H9 (cell line): Measurements from ENCODE around the gene TGFB1I1. TPM values are rescaled to one million over a fixed set of nuclear protein-coding genes. Genes with fewer than 3 reads are reported as not detected.

ENCODE experiments used
- DNase-seq: peaks from one replicate; pipeline ENCODE4 v3.0.0-alpha.2; 2017
- H2AFZ ChIP-seq: one replicate; pipeline ENCODE4 v1.6.1; 2013; ENCODE audit warnings: mild to moderate bottlenecking, low read length, control low read depth, moderate library complexity
- H2AK5ac ChIP-seq: 2 replicates; pipeline ENCODE4 v1.6.1; 2013; ENCODE audit warnings: low read length, control low read depth, mixed read lengths; ENCODE audit not compliant: insufficient read length
- H2BK120ac ChIP-seq: one replicate; pipeline ENCODE4 v1.6.1; 2013; ENCODE audit warnings: low read depth, mild to moderate bottlenecking, low read length, control low read depth, inconsistent platforms; ENCODE audit not compliant: poor library complexity, severe bottlenecking
- H2BK12ac ChIP-seq: 2 replicates; pipeline ENCODE4 v1.6.1; 2013; ENCODE audit warnings: low read length, control low read depth, mixed read lengths, low read depth; ENCODE audit not compliant: insufficient read length
- H2BK15ac ChIP-seq: 2 replicates; pipeline ENCODE4 v1.6.1; 2013; ENCODE audit warnings: low read depth, low read length, control low read depth
- H2BK20ac ChIP-seq: one replicate; pipeline ENCODE4 v1.6.1; 2013; ENCODE audit warnings: low read depth, mild to moderate bottlenecking, low read length, control low read depth, inconsistent platforms; ENCODE audit not compliant: poor library complexity, severe bottlenecking
- H2BK5ac ChIP-seq: 2 replicates; pipeline ENCODE4 v1.6.1; 2013; ENCODE audit warnings: low read length, control low read depth, mixed read lengths; ENCODE audit not compliant: insufficient read length
- H3K14ac ChIP-seq: 2 replicates; pipeline ENCODE4 v1.6.1; 2013; ENCODE audit warnings: low read length, control low read depth; ENCODE audit not compliant: insufficient read depth
- H3K18ac ChIP-seq: 2 replicates; pipeline ENCODE4 v1.6.1; 2013; ENCODE audit warnings: low read depth, mild to moderate bottlenecking, mixed read lengths, low read length, control low read depth; ENCODE audit not compliant: insufficient read length
- H3K23ac ChIP-seq: 2 replicates; pipeline ENCODE4 v1.6.1; 2013; ENCODE audit warnings: low read length, control low read depth, mixed read lengths, low read depth; ENCODE audit not compliant: insufficient read length
- H3K23me2 ChIP-seq: 2 replicates; pipeline ENCODE4 v1.6.1; 2013; ENCODE audit warnings: low read depth, mild to moderate bottlenecking, mixed read lengths, low read length, control low read depth; ENCODE audit not compliant: insufficient read length, poor library complexity, severe bottlenecking
- H3K27ac ChIP-seq: 2 replicates; pipeline ENCODE4 v1.5.1; 2013; ENCODE audit warnings: low read length, control low read depth, mixed read lengths, low read depth; ENCODE audit not compliant: insufficient read length
- H3K27me3 ChIP-seq: 2 replicates; pipeline ENCODE4 v1.6.1; 2013; ENCODE audit warnings: low read length, control low read depth, inconsistent platforms; ENCODE audit not compliant: insufficient read depth
- H3K4ac ChIP-seq: 2 replicates; pipeline ENCODE4 v1.6.1; 2013; ENCODE audit warnings: low read depth, mild to moderate bottlenecking, control low read depth, inconsistent platforms, low read length, moderate library complexity
- H3K4me1 ChIP-seq: 2 replicates; pipeline ENCODE4 v1.6.1; 2013; ENCODE audit warnings: low read length, control low read depth, inconsistent platforms; ENCODE audit not compliant: insufficient read depth
- H3K4me2 ChIP-seq: 2 replicates; pipeline ENCODE4 v1.6.1; 2013; ENCODE audit warnings: low read length, control low read depth, mixed read lengths; ENCODE audit not compliant: insufficient read length, insufficient read depth
- H3K56ac ChIP-seq: 2 replicates; pipeline ENCODE4 v1.6.1; 2013; ENCODE audit warnings: low read depth, mild to moderate bottlenecking, mixed read lengths, low read length, control low read depth; ENCODE audit not compliant: insufficient read length
- H3K79me1 ChIP-seq: 2 replicates; pipeline ENCODE4 v1.6.1; 2013; ENCODE audit warnings: low read depth, mild to moderate bottlenecking, moderate library complexity, low read length, control low read depth, inconsistent platforms; ENCODE audit not compliant: insufficient read depth, poor library complexity, severe bottlenecking
- H3K79me2 ChIP-seq: 2 replicates; pipeline ENCODE4 v1.6.1; 2013; ENCODE audit warnings: low read length, control low read depth, inconsistent platforms; ENCODE audit not compliant: insufficient read depth
- H3K9ac ChIP-seq: 2 replicates; pipeline ENCODE4 v1.6.1; 2013; ENCODE audit warnings: low read length, control low read depth, mixed read lengths; ENCODE audit not compliant: insufficient read length; ENCODE audit errors: extremely low read depth
- H3K9me3 ChIP-seq: one replicate; pipeline ENCODE4 v1.6.1; 2013; ENCODE audit warnings: low read depth, low read length, inconsistent platforms; ENCODE audit not compliant: control insufficient read depth
- H3T11ph ChIP-seq: one replicate; pipeline ENCODE4 v1.6.1; 2013; ENCODE audit warnings: mild to moderate bottlenecking, low read length, control low read depth, inconsistent platforms
- H4K20me1 ChIP-seq: one replicate; pipeline ENCODE4 v1.6.1; 2013; ENCODE audit not compliant: control insufficient read depth, insufficient read length, insufficient read depth
- H4K5ac ChIP-seq: 2 replicates; pipeline ENCODE4 v1.6.1; 2013; ENCODE audit warnings: low read depth, mild to moderate bottlenecking, mixed read lengths, low read length, control low read depth; ENCODE audit not compliant: insufficient read length
- H4K8ac ChIP-seq: replicated peaks from 2 replicates; pipeline ENCODE4 v1.6.1; 2013; ENCODE audit warnings: low read length, control low read depth, mixed read lengths, low read depth; ENCODE audit not compliant: insufficient read length
- H4K91ac ChIP-seq: 2 replicates; pipeline ENCODE4 v1.6.1; 2013; ENCODE audit warnings: low read depth, mild to moderate bottlenecking, moderate library complexity, mixed read lengths, low read length, control low read depth; ENCODE audit not compliant: insufficient read length
- H3K27ac Mint-ChIP-seq, 3 experiments: 2 replicates in 2 of 3; 3 replicates in 1 of 3; pipeline ENCODE4 v1.8.0; 2020 to 2021; ENCODE audit warnings: mixed read lengths in 3 of 3, mild to moderate bottlenecking in 1 of 3, moderate library complexity in 1 of 3
- H3K27me3 Mint-ChIP-seq: 2 replicates; pipeline ENCODE4 v1.8.0; 2021; ENCODE audit warnings: low read depth, mild to moderate bottlenecking, moderate library complexity, mixed read lengths
- H3K36me3 Mint-ChIP-seq, 3 experiments: 2 replicates in 2 of 3; 3 replicates in 1 of 3; pipeline ENCODE4 v1.8.0; 2020 to 2021; ENCODE audit warnings: low read depth in 3 of 3, mixed read lengths in 3 of 3; ENCODE audit not compliant: insufficient read depth in 1 of 3
- H3K4me1 Mint-ChIP-seq, 2 experiments: 2 replicates each; pipeline ENCODE4 v1.8.0; 2020; ENCODE audit warnings: mixed read lengths in 2 of 2
- H3K4me3 Mint-ChIP-seq, 2 experiments: 2 replicates in 1 of 2; 3 replicates in 1 of 2; pipeline ENCODE4 v1.8.0; 2020 to 2021; ENCODE audit warnings: mild to moderate bottlenecking in 2 of 2, mixed read lengths in 2 of 2, moderate library complexity in 1 of 2
- H3K9me3 Mint-ChIP-seq, 2 experiments: 2 replicates in 1 of 2; 3 replicates in 1 of 2; pipeline ENCODE4 v1.8.0; 2020; ENCODE audit warnings: mild to moderate bottlenecking in 2 of 2, mixed read lengths in 2 of 2, moderate library complexity in 1 of 2
- CTCF ChIP-seq: fragments of 200-600 bp; sonication (generic); conservative IDR thresholded peaks from 3 replicates; pipeline ENCODE4 v1.8.0; 2021; ENCODE audit warnings: antibody characterized with exemption, mild to moderate bottlenecking
- WGBS: extraction: QIAGEN DNeasy Blood & Tissue Kit; methylation state at CpG from one replicate; pipeline ENCODE4 v1.1.7; 2013; ENCODE audit warnings: missing lambda C conversion rate, low lambda C conversion rate, mixed read lengths; ENCODE audit not compliant: insufficient read length; ENCODE audit errors: extremely low coverage; 5-methylcytosine and 5-hydroxymethylcytosine counted together
- total RNA-seq: library from RNA; stranded (reverse); gene quantifications from 2 replicates; pipeline ENCODE4 v1.2.1, GENCODE V29; 2021

The TGFB1I1 gene
- total RNA-seq, 1 experiment from 2014 or later = 15.4 TPM

- peaks cover 2% of the 10 kb centered on the region; the same call in 1 of the 2 replicates for H3K27me3 Mint-ChIP-seq
- Histone ChIP-seq H3K27me3 (peaks cover 8% of the 10 kb centered on the region; the same call in 1 of the 2 replicates), H3K79me1 (no peaks in the 10 kb centered on the region), H2BK120ac (no peak overlapping the region), H4K5ac (no peak overlapping the region), H2BK12ac (no peak overlapping the region), H3K23me2 (no peaks in the 10 kb centered on the region), H3K56ac (no peak overlapping the region), H2BK15ac (no peak overlapping the region), H2BK20ac (no peak overlapping the region), H3K9ac (no peak overlapping the region), H3K4ac (no peak overlapping the region), H3K4me1 (no peaks in the 10 kb centered on the region), H3K23ac (no peak overlapping the region), H3T11ph (no peak overlapping the region), H3K79me2 (no peaks in the 10 kb centered on the region), H3K18ac (no peak overlapping the region), H3K9me3 (no peaks in the 10 kb centered on the region), H4K91ac (no peak overlapping the region), H2BK5ac (no peak overlapping the region), H3K4me2 (no peak overlapping the region), H3K27ac (no peak overlapping the region), H3K14ac (no peak overlapping the region), H2AK5ac (no peak overlapping the region), H2AFZ (no peak overlapping the region), H4K8ac (no peak overlapping the region), H4K20me1 (no peaks in the 10 kb centered on the region)
- no CpG with 5 or more reads among the region's 5 CpGs for WGBS
- no peaks in the 10 kb centered on the region; a peak in 1 of 5 replicates for H3K9me3 Mint-ChIP-seq
- peaks cover 5 to 9% of the 10 kb centered on the region in 2 experiments; a peak in 3 of 4 replicates for H3K4me1 Mint-ChIP-seq
- no peak overlapping the region; a peak in 1 of 5 replicates for H3K4me3 Mint-ChIP-seq
- DNase-seq = no peak
- no peaks in the 10 kb centered on the region for H3K36me3 Mint-ChIP-seq
- H3K27ac Mint-ChIP-seq = no peak overlapping the region; a peak in 1 of 7 replicates
- no peak for TF ChIP-seq CTCF
Observed at GRCh38 chr16:31430380-31431052, 41.4 kb upstream of the TGFB1I1 start.
